NB4 (cell line): ENCODE results near the gene EBF3.

Experiments
- MYC ChIP-seq: IDR thresholded peaks from 2 replicates; pipeline ENCODE4 v1.6.1; 2011; ENCODE audit warnings: low read depth, low read length
- POLR2A ChIP-seq: IDR thresholded peaks from 2 replicates; pipeline ENCODE4 v1.6.1; 2011; ENCODE audit warnings: mild to moderate bottlenecking; ENCODE audit not compliant: insufficient read length; ENCODE audit errors: extremely low read depth
- TF ChIP-seq, protein P1 (sequence below): IDR thresholded peaks from one replicate; pipeline ENCODE4 v1.5.1; 2012; ENCODE audit warnings: low read depth, low read length
- TF ChIP-seq, protein P2 (sequence below): IDR thresholded peaks from 2 replicates; pipeline ENCODE4 v1.6.1; 2011; ENCODE audit warnings: low read depth, low read length

DNA sequence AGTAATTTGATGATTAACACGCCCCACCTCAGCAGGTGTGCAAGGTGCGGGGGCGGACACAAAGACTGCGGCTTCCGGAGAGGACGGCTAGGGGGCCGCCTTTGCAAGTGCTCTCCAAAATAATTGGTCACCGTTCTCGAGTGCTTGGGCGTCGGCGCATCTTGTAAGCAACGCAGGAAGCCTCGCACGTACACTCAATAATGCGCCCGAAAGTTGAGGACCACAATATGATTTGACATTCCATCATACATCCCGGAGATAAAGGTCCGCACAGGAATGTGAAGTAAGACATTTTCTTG lies 114.7 kb downstream of the EBF3 start:
- TF ChIP-seq, protein P1, sequence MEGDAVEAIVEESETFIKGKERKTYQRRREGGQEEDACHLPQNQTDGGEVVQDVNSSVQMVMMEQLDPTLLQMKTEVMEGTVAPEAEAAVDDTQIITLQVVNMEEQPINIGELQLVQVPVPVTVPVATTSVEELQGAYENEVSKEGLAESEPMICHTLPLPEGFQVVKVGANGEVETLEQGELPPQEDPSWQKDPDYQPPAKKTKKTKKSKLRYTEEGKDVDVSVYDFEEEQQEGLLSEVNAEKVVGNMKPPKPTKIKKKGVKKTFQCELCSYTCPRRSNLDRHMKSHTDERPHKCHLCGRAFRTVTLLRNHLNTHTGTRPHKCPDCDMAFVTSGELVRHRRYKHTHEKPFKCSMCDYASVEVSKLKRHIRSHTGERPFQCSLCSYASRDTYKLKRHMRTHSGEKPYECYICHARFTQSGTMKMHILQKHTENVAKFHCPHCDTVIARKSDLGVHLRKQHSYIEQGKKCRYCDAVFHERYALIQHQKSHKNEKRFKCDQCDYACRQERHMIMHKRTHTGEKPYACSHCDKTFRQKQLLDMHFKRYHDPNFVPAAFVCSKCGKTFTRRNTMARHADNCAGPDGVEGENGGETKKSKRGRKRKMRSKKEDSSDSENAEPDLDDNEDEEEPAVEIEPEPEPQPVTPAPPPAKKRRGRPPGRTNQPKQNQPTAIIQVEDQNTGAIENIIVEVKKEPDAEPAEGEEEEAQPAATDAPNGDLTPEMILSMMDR, result no peak
- TF ChIP-seq POLR2A (no peak), MYC (no peak)
- TF ChIP-seq, protein P2, sequence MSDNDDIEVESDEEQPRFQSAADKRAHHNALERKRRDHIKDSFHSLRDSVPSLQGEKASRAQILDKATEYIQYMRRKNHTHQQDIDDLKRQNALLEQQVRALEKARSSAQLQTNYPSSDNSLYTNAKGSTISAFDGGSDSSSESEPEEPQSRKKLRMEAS, result no peak
